MCF 10A (cell line): ENCODE measurements around the gene C19orf33. TPM values are rescaled to one million over a fixed set of nuclear protein-coding genes. Genes with fewer than 3 reads are reported as not detected.

ENCODE experiments used
- BruUV-seq: library from RNA; stranded (reverse); fragments of 400-500 nt; replicated peaks from 2 replicates; lab custom pipeline; 2021; lab: Mats Ljungman, UMichigan
- CTCF ChIA-PET: fragments of 300-600 bp; sonication (Branson Sonifier 250); formaldehyde crosslinking; extraction: SDS; loops from one replicate; lab custom pipeline; 2021; ENCODE audit warnings: antibody characterized with exemption, inconsistent platforms; lab: Yijun Ruan, JAX
- POLR2A ChIA-PET: fragments of 300-600, 350-650 bp; sonication (Branson Sonifier 250); formaldehyde crosslinking; extraction: SDS; loops from one replicate; lab custom pipeline; 2020; ENCODE audit warnings: antibody characterized with exemption, inconsistent platforms; lab: Yijun Ruan, JAX
- DNase-seq: peaks from one replicate; pipeline ENCODE4 v3.0.0-alpha.2; 2018; ENCODE audit not compliant: unreplicated experiment
- H3K27ac Mint-ChIP-seq: one replicate; pipeline ENCODE4 v1.8.0; 2022; ENCODE audit warnings: mild to moderate bottlenecking, low read depth, mixed read lengths; ENCODE audit not compliant: unreplicated experiment
- H3K27me3 Mint-ChIP-seq: one replicate; pipeline ENCODE4 v1.8.0; 2022; ENCODE audit warnings: mixed read lengths; ENCODE audit not compliant: insufficient read depth, unreplicated experiment
- H3K36me3 Mint-ChIP-seq: one replicate; pipeline ENCODE4 v1.8.0; 2022; ENCODE audit warnings: mild to moderate bottlenecking, moderate library complexity, mixed read lengths; ENCODE audit not compliant: insufficient read depth, unreplicated experiment
- H3K4me1 Mint-ChIP-seq: one replicate; pipeline ENCODE4 v1.8.0; 2022; ENCODE audit warnings: mixed read lengths; ENCODE audit not compliant: insufficient read depth, unreplicated experiment
- H3K4me3 Mint-ChIP-seq: one replicate; pipeline ENCODE4 v1.8.0; 2022; ENCODE audit warnings: mild to moderate bottlenecking, moderate library complexity, mixed read lengths; ENCODE audit not compliant: unreplicated experiment
- H3K9me3 Mint-ChIP-seq: one replicate; pipeline ENCODE4 v1.8.0; 2022; ENCODE audit warnings: mixed read lengths; ENCODE audit not compliant: unreplicated experiment
- intact Hi-C: fragments of 100-400 bp; cut with micrococcal nuclease; formaldehyde crosslinking; loops from 2 replicates; pipeline ENCODE4 v1.14.1; 2022
- total RNA-seq: library from RNA; stranded (reverse); gene quantifications from 2 replicates; pipeline ENCODE4 v1.2.3, GENCODE V29; 2022
- TF ChIP-seq, protein P1 (sequence below): fragments of 200-600 bp; IDR thresholded peaks from one replicate; pipeline ENCODE4 v1.8.0; 2022; ENCODE audit warnings: antibody characterized with exemption, mild to moderate bottlenecking; ENCODE audit not compliant: unreplicated experiment

C19orf33 gene
- total RNA-seq, 1 experiment from 2014 or later = 343 TPM

DNA sequence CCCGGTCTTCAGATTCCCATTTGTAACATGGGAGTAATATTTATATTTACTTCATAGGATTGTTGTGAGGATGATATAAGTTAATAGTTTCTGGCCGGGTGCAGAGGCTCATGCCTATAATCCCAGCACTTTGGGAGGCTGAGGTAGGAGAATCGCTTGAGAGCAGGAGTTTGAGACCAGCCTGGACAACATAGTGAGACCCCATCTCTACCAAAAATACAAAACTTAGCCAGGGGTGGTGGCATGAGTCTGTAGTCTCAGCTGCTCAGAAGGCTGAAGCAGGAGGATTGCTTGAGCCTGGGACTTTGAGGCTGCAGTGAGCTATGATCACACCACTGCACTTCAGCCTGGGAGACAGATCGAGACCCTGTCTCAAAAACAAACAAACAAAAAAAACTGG is 42.8 kb downstream of the C19orf33 start:
- intact Hi-C loops = no loop called here
- Mint-ChIP-seq H3K4me3 (no peak overlapping the region), H3K4me1 (no peaks in the 10 kb centered on the region), H3K27me3 (no peaks in the 10 kb centered on the region), H3K9me3 (no peaks in the 10 kb centered on the region), H3K27ac (no peak overlapping the region), H3K36me3 (no peaks in the 10 kb centered on the region)
- DNase-seq = no peak
- BruUV-seq = no TSS peak
- TF ChIP-seq, protein P1, sequence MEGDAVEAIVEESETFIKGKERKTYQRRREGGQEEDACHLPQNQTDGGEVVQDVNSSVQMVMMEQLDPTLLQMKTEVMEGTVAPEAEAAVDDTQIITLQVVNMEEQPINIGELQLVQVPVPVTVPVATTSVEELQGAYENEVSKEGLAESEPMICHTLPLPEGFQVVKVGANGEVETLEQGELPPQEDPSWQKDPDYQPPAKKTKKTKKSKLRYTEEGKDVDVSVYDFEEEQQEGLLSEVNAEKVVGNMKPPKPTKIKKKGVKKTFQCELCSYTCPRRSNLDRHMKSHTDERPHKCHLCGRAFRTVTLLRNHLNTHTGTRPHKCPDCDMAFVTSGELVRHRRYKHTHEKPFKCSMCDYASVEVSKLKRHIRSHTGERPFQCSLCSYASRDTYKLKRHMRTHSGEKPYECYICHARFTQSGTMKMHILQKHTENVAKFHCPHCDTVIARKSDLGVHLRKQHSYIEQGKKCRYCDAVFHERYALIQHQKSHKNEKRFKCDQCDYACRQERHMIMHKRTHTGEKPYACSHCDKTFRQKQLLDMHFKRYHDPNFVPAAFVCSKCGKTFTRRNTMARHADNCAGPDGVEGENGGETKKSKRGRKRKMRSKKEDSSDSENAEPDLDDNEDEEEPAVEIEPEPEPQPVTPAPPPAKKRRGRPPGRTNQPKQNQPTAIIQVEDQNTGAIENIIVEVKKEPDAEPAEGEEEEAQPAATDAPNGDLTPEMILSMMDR = no peak
- POLR2A ChIA-PET = interaction anchor here (0.9 to 1.4 kb wide), 3 partner anchors 11 to 106 kb away, joined by 3 to 5 read pairs (median 3); no protein-coding TSS in a partner anchor
- CTCF ChIA-PET = interaction anchor here (0.6 to 1.2 kb wide), 2 partner anchors 113 to 1028 kb away, joined by 3 read pairs; no protein-coding TSS in a partner anchor

DNA sequence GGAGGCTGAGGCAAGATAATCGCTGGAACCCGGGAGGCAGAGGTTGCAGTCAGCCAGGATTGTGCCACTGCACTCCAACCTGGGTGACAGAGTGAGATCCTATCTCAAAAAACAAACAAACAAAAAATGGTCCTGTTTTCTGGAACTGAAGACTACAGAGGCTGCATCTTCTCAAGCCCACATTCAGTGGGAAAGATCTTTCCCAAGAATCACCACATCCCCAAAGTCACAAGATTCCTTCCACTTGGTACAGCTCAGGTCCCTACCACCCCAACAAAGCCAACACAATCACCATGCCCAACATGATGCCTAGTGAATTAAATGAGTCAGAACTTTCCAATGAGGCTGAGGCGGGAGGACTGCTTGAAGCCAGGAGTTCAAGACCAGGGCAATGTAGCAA is 46.8 kb downstream of the C19orf33 start:
- Mint-ChIP-seq H3K36me3 (no peaks in the 10 kb centered on the region), H3K27ac (no peak overlapping the region), H3K9me3 (no peaks in the 10 kb centered on the region), H3K4me1 (no peaks in the 10 kb centered on the region), H3K27me3 (peaks cover 3% of the 10 kb centered on the region), H3K4me3 (no peak overlapping the region)
- no peak for DNase-seq
- intact Hi-C loops = no loop called here
- ChIA-PET POLR2A (interaction anchor here (0.7 to 1.7 kb wide), 2 partner anchors 9 to 14 kb away, joined by 3 to 6 read pairs; no protein-coding TSS in a partner anchor), CTCF (interaction anchor here (0.9 kb wide), 1 partner anchor 8 kb away, joined by 4 read pairs; no protein-coding TSS in a partner anchor)
- no TSS peak for BruUV-seq
- TF ChIP-seq, protein P1 = no peak

DNA sequence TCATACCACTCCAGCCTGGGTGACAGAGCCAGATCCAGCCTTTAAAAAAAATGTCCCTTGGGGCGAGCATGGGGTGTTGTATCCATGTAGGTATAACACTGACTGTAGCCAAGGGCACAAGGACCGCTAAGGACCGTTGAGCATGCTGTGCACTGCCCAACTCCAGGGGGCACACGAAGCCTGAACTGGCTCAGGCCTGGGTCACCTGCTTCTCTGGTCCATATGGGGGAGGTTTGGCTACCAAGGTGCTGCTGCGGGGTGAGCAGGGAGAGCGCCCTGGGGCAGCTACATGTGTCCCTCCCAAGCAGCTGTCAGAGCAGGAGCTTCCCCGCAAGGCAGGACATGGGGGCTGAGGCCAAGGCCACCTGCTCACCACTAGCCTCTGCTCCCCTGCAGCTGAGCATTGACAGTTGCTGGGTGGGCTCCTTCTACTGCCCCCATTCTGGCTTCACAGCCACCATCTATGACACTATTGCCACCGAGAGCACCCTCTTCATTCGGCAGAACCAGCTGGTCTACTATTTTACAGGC is 47.9 kb downstream of the C19orf33 start:
- POLR2A ChIA-PET = interaction anchor here (0.7 to 1.7 kb wide), 3 partner anchors 8 to 51 kb away, joined by 3 to 6 read pairs (median 3); partner anchors contain the start of gene FAM98C
- Mint-ChIP-seq H3K4me3 (no peak overlapping the region), H3K9me3 (no peaks in the 10 kb centered on the region), H3K27me3 (peaks cover 13% of the 10 kb centered on the region), H3K27ac (no peak overlapping the region), H3K36me3 (no peaks in the 10 kb centered on the region), H3K4me1 (no peaks in the 10 kb centered on the region)
- DNase-seq = no peak
- BruUV-seq = no TSS peak
- CTCF ChIA-PET = interaction anchor here (0.6 to 1.1 kb wide), 2 partner anchors 9 to 10 kb away, joined by 3 to 6 read pairs; no protein-coding TSS in a partner anchor
- intact Hi-C loops = loop anchor here (1.0 kb wide), 1 partner anchor 9 kb away; no protein-coding TSS in a partner anchor
- TF ChIP-seq, protein P1 = no peak

DNA sequence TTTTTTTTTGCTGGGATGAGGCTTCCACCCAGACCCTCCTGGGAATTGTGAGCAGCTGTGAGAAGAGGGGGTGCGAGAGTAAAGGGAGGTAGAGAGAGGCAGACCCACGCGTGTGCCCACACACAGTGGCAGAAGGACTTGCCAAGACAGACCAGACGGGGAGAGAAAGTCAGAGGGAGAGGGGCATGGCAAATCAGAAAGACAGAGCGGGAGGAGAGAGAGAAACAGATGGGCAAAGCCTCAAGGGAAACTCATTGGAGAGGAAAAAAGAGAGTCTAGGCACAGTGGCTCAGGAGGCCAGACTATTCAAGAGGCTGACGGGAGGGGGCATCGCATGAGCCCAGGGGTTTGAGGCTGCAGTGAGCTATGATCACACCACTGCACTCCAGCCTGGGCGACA is 48.6 kb downstream of the C19orf33 start:
- Mint-ChIP-seq H3K27me3 (peaks cover 15% of the 10 kb centered on the region), H3K4me3 (no peak overlapping the region), H3K36me3 (no peaks in the 10 kb centered on the region), H3K4me1 (no peaks in the 10 kb centered on the region), H3K9me3 (no peaks in the 10 kb centered on the region), H3K27ac (no peak overlapping the region)
- TF ChIP-seq, protein P1 = no peak
- intact Hi-C loops = loop anchor here (1.0 kb wide), 1 partner anchor 9 kb away; no protein-coding TSS in a partner anchor
- CTCF ChIA-PET = no interaction called here
- no TSS peak for BruUV-seq
- POLR2A ChIA-PET = interaction anchor here (1.2 kb wide), 1 partner anchor 407 kb away, joined by 3 read pairs; no protein-coding TSS in a partner anchor
- no peak for DNase-seq

Other genes starting within 250 kb of the C19orf33 start
- 1.0 and 1.2 TPM in 2 replicates for gene DPF1, start 80.0 kb upstream of the C19orf33 start, total RNA-seq
- gene PPP1R14A, start 47.9 kb upstream of the C19orf33 start, total RNA-seq = not detected in 2 replicates
- 277 and 333 TPM in 2 replicates for gene SPINT2, start 39.7 kb upstream of the C19orf33 start, total RNA-seq
- 49.2 and 60.3 TPM in 2 replicates for gene YIF1B, start 11.7 kb downstream of the C19orf33 start, total RNA-seq
- gene KCNK6, start 15.6 kb downstream of the C19orf33 start, total RNA-seq = 5.3 and 6.2 TPM in 2 replicates
- gene CATSPERG, start 31.6 kb downstream of the C19orf33 start, total RNA-seq = 1.4 and 4.5 TPM in 2 replicates
- gene PSMD8, start 70.3 kb downstream of the C19orf33 start, total RNA-seq = 289 and 311 TPM in 2 replicates
- 0.27 and 1.4 TPM in 2 replicates for gene GGN, start 83.8 kb downstream of the C19orf33 start, total RNA-seq
- 5.6 and 9.0 TPM in 2 replicates for gene SPRED3, start 84.4 kb downstream of the C19orf33 start, total RNA-seq
- gene FAM98C, start 98.8 kb downstream of the C19orf33 start, total RNA-seq = 18.8 and 19.9 TPM in 2 replicates
- not detected in 2 replicates for gene RASGRP4, start 122.0 kb downstream of the C19orf33 start, total RNA-seq
- gene RYR1, start 129.4 kb downstream of the C19orf33 start, total RNA-seq = 0.28 and 0.32 TPM in 2 replicates